GM12872 (cell line): ENCODE results near the gene ALG14.

Experiments
- TF ChIP-seq, protein P1 (sequence below): IDR thresholded peaks from 3 replicates; pipeline ENCODE4 v1.5.1; 2011; ENCODE audit warnings: low read depth, mild to moderate bottlenecking, low read length, moderate library complexity; ENCODE audit not compliant: insufficient read depth

The ALG14 gene

DNA sequence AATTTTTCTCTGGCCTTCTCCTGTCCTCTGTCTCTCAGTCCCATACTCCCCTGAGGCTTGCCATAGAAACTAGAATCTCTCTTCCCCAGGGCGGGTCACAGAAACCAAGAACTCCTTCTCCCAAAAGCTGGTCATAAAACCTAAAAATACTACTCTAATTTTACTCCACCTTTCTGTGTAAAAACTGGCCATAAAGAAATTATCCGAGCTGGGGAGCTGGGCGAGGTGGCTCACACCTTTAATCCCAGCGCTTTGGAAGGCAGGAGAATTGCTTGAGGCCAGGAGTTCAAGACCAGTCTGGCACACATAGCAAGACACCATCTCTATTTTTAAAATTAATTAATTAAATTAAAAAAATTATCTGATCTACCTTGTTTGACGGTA lies 3.0 kb downstream of the ALG14 start:
- TF ChIP-seq, protein P1, sequence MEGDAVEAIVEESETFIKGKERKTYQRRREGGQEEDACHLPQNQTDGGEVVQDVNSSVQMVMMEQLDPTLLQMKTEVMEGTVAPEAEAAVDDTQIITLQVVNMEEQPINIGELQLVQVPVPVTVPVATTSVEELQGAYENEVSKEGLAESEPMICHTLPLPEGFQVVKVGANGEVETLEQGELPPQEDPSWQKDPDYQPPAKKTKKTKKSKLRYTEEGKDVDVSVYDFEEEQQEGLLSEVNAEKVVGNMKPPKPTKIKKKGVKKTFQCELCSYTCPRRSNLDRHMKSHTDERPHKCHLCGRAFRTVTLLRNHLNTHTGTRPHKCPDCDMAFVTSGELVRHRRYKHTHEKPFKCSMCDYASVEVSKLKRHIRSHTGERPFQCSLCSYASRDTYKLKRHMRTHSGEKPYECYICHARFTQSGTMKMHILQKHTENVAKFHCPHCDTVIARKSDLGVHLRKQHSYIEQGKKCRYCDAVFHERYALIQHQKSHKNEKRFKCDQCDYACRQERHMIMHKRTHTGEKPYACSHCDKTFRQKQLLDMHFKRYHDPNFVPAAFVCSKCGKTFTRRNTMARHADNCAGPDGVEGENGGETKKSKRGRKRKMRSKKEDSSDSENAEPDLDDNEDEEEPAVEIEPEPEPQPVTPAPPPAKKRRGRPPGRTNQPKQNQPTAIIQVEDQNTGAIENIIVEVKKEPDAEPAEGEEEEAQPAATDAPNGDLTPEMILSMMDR, result no peak

GRCh38 chr1:95068956-95069709 lies 3.6 kb downstream of the ALG14 start:
- TF ChIP-seq, protein P1, result no peak

DNA sequence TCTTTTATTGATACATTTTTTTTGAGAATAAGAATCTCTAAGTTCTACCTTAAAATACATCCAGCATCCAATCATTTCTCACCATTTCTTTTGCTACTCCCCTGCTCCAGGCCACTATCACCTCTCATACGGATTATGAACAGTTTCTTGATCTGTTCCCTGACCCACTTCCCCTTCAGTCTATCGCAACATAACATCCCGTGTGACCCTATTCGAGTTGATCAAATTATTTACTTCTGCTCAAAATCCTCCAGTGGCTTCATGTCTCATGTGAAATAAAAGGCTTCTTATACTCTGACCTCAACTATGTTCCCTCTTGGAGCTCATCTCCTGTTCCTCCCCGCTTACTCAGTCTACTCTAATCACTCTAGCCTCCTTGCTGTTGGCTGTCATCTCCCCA lies 5.2 kb downstream of the ALG14 start:
- TF ChIP-seq, protein P1, result no peak

DNA sequence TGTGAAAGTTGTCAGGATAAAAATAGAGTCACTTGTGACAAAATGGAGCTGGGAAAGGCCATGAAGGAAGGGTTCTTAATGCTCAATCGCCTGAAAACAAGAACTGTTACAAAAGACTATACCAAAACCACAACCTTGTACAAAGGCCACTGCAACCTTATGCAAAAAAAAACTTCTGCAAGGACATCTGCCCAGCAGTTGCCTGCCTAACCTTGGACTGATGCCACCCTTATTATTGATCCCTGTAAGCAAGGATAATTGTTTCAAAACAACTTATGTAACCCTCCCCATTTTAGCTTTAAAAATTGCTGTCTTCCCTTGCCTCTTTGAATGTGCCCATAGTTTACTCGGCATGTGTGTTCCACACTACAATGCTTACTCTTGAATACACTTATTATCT lies 5.7 kb downstream of the ALG14 start:
- TF ChIP-seq, protein P1, result no peak

DNA sequence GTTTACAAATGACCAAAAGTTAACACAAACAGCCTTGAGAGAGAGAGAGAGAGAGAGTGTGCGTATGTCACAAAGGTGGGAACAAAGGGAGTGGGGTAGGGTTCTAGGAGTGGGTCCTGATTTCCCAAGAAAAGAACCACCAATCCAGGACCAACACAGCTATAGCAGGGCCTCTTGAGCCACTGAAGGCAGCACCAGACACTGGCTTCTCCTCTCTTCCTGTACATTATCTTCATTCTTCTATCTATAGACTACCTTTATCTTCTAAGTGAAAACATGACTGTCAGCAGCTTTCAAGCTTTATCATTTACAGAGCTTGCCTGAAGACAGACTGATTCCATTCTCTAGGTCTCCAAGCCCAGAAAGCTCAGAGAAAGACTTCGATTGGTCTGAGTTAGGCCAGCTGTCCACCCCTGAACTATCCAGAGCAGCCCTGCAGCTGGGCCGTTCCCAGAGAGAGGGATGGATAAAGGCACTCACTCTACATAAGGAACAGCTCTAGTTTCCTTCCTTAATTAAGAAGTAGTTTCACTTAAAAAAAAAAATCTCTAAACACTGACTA lies 11.2 kb downstream of the ALG14 start:
- TF ChIP-seq, protein P1, result no peak

DNA sequence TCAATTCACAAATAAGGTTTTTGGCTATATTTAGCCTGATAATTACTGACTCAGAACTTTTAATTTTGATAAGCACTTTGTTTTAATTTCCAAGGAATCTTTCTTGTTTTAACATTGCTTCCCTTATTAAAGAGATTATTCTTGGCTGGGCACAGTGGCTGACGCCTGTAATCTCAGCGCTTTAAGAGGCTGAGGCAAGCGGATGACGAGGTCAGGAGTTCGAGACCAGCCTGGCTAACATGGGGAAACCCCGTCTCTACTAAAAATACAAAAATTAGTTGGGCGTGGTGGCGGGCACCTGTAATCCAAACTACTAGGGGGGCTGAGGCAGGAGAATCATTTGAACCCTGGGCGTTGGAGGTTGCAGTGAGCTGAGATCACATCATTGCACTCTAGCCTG lies 13.8 kb downstream of the ALG14 start:
- TF ChIP-seq, protein P1, result no peak

DNA sequence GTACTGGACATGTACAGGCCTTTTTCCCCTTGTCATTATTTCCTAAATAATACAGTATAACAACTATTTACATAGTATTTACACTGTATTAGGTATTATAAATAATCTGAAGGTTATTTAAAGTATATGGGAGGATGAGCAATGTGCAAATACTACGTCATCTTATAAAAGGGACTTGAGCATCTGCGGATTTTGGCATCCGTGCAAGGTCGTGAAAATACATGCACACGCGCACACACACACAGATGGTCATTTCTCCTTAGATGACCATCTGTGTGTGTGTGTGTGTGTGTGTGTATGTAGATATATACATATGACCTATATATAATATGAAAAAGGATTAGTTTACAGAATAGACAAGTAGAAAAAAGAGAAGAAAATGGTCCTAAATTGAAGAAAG lies 15.4 kb downstream of the ALG14 start:
- TF ChIP-seq, protein P1, result no peak
